NB4 (cell line): ENCODE data around the gene MAN1B1.

Experiments
- POLR2A ChIP-seq: IDR thresholded peaks from 2 replicates; pipeline ENCODE4 v1.6.1; 2011; ENCODE audit warnings: mild to moderate bottlenecking; ENCODE audit not compliant: insufficient read length; ENCODE audit errors: extremely low read depth
- TF ChIP-seq, protein P1 (sequence below): IDR thresholded peaks from one replicate; pipeline ENCODE4 v1.5.1; 2012; ENCODE audit warnings: low read depth, low read length

DNA sequence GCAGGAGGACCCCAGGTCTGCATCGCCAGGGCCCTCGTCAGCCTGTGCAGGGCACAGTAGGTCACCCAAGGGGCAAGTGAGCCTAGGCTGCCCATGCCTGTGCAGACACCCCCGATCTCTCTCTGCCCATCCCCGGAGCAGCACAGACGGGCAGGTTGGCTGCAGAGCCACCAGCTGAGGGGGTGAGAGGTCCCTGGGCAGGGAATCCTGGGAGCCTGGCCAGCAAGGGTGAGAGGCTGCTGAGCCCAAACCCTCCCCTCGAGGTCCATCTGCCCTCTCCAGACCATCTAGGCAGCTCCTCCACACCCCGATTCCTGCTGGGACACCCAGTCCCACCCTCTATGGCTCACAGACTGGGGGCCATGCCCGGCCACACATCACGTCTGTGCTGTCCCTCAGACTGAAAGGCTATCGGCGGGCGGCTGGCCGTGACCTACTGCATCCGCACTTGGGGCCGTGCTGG is 30.5 kb downstream of the MAN1B1 start:
- TF ChIP-seq, protein P1, sequence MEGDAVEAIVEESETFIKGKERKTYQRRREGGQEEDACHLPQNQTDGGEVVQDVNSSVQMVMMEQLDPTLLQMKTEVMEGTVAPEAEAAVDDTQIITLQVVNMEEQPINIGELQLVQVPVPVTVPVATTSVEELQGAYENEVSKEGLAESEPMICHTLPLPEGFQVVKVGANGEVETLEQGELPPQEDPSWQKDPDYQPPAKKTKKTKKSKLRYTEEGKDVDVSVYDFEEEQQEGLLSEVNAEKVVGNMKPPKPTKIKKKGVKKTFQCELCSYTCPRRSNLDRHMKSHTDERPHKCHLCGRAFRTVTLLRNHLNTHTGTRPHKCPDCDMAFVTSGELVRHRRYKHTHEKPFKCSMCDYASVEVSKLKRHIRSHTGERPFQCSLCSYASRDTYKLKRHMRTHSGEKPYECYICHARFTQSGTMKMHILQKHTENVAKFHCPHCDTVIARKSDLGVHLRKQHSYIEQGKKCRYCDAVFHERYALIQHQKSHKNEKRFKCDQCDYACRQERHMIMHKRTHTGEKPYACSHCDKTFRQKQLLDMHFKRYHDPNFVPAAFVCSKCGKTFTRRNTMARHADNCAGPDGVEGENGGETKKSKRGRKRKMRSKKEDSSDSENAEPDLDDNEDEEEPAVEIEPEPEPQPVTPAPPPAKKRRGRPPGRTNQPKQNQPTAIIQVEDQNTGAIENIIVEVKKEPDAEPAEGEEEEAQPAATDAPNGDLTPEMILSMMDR, result no peak
- no peak for TF ChIP-seq POLR2A
